Effector CD8-positive, alpha-beta T cell (primary cell): Measurements from ENCODE around the gene ARHGAP6.

Source experiments
- DNase-seq: peaks from one replicate; lab custom pipeline; 2025; lab: John Stamatoyannopoulos, UW

The ARHGAP6 gene

DNA sequence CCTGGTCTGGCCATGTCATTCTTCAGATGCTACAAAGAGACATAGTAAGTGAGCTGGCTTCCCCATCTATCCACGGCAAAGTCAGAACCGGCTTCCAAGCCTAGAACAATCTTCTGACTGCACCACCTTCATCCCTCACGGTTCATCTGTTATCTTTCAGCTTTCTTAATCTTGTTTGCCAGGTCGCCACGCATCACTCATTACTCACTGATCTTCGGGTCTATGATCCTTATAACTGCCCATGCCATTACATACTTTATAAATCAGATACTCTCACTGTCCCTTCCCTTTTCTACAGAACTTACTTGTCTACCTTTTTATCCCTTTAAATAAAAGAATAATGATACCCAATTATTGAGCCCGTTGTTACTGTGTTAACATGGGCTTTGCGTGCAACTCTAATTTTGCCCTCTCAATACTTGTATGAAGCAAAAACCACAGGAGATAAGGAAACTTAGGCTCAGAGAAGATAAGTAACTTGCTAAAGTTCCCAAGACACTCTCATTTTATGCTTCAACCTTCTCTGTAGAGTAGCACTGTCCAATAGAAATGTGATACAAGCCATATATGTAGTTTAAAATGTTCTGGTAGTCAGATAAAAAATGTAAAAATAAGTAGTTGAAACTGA is 200.8 kb downstream of the ARHGAP6 start:
- no peak for DNase-seq

- no peak for DNase-seq
Measured at GRCh38 chrX:11464380-11464779, 201.3 kb downstream of the ARHGAP6 start.

DNA sequence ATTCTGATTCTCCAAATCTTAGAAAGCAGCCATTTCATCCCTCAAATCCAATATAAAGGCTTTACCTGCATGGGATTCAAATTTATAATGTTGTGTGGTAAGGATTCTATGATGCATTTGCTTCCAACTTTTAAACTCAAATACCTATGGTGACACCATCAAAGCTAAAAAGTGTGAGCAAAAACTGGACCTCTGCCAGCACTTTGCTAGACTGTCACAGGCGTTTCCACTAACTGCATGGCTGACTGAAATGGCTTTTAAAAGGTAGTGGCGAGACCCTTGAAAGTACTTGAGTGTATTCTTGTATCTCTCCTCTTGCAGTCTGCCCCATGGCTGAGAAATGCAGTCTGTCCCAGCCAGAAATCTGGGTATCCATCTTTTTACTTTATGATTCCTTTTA is 203.1 kb downstream of the ARHGAP6 start:
- DNase-seq, result no peak

DNA sequence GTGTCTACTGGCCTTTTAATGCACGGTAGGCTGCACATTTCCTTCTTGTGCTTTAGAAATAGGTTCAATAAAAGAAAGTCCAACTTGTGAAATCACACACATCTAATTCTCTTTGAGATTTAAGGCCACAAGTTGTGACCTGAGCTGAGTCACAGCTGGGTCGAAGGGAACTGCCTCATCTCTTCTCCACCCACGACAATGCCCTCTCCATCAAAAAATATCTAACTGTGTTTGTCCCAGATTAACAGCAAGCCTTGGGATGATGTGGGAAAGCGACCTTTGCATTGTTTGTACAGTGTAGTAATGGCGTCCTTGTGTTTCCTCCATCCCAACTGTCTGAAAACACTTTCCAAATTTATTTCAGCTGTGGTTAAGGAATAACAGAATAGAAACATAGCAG is 203.6 kb downstream of the ARHGAP6 start:
- no peak for DNase-seq

DNA sequence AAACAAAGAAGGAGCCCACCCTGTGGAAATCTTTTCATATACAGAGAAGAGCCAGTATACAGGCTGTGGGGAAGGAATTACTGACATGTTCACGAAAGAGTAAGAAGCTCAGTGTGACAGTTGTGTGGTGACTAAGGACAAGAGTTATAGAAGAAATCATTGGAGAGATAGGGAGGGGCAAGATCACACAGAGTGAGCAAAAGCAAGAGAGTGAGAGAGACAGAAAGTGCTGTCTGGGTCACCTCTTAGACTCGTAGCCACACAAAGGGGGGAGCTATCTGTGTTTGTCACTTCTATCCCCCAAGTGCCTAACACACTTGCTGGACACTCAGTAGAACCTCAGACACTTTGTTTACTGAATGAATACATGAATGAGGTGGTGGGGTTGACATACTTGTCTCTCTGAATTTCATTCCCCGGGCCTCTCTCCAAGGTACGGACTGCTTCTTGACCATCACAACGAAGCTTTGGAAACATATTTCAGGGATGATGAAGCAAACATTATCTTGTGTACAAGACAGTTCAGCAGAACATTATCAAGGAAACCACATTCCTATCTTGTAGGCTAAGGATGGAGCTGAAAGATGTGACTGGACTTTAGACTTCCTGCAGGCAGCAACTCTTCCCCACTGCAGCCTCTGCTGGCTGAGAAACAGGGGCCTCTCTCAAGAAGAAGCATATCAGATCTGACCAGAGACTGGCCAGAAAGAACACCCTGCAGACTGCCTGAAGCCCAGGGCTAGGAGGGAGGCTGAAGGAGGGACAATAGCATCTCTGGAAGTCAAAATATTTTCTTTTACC is 204.3 kb downstream of the ARHGAP6 start:
- no peak for DNase-seq

GRCh38 chrX:11460347-11460746 is 205.4 kb downstream of the ARHGAP6 start:
- DNase-seq, result no peak

GRCh38 chrX:11458170-11458569 is 207.6 kb downstream of the ARHGAP6 start:
- DNase-seq, result no peak

- no peak for DNase-seq
Measured at GRCh38 chrX:11451151-11451550, 214.6 kb downstream of the ARHGAP6 start.

DNA sequence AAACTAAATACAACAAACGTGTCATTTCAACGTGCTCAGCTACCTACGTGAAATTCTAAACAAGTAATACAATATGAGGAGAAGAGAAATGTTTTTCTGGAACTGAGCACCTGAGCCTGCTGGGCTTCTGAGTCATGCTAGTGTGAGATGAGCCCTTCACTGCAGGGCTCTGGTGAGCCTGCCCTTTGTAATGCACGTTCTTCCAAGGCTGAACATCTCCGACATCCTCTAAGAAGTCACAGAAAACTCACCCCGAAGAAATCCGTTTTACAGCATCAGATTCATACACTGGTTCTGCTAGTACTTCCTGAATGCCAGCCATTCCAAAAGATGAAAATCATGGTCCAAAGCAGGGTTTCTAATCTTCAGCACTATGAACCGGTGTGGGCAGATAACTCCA is 215.4 kb downstream of the ARHGAP6 start:
- no peak for DNase-seq

- DNase-seq, result no peak
Measured at GRCh38 chrX:11449613-11450012, 216.1 kb downstream of the ARHGAP6 start.

DNA sequence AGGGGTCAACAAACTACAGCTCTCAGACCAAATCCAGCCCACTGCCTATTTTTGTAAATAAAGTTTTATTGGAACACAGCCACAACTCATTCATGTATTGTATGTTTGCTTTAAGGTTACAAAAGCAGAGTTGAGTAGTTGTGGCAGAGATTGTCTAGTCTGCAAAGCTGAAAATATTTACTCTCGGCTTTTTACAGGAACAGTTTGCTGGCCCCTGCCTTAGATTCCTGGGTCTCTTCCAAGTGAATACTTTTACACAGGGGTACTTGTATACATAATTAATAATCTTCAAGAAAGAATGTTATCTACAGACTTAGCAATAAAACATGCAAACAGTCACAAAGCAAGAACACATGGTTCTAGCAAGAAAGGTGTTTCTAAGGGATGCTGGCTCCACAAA is 218.3 kb downstream of the ARHGAP6 start:
- no peak for DNase-seq

DNA sequence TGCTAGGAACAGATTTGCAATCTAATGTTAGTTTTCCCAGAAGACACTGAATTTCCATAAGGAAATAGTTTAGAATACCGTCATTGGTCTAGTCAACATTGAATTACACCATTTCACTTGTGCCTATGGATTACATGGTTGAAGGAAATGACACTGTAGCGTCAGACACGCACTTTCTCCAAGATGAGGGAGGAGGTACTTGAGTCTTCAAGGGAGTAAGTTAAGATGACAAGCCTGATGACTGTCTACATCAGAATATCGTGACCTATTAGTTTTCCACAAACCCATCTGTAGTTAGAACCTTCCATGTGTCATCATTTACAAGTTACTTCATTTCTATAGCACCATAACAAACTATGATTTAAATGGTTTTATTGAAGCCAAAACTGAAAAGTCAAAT is 218.8 kb downstream of the ARHGAP6 start:
- no peak for DNase-seq

DNA sequence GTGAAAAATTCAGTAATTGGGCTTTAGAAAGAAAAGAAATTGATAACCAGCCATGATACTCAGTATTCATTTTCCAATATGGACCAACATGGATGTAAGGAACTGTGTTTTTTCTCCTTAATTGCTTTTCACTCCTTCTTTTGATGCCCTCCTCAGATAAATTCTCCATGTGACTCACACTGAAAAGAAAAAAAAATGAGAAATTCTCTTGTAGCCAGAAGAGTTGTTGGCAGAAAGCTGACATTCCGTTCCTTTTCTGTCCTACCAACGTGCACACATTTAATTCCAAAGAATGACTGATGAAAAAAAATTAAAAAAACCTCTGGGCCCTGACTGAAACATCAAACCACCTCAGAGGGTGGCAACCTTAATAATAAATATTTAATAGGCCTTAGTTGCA is 219.4 kb downstream of the ARHGAP6 start:
- DNase-seq, result no peak

GRCh38 chrX:11445540-11445939 is 220.2 kb downstream of the ARHGAP6 start:
- DNase-seq, result no peak

DNA sequence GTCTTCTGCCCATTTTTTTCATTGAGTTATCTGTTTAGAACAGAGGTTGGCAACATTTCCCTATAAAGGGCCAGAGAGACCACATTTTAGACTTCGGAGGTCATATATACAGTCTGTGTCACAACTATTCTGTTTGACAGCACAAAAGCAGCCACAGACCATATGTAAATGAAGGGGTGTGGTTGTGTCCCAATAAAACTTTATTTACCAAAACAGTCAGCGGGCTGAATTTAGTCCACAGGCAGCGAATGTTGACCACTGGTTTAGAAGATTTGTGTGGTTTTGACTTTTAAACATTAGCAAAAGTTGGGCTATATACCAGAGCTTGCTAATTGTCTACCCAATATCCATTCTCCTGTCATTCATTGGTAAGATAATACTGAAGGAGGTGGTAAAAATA is 221.7 kb downstream of the ARHGAP6 start:
- no peak for DNase-seq

- DNase-seq, result no peak
Measured at GRCh38 chrX:11439846-11440245, 225.9 kb downstream of the ARHGAP6 start.

- DNase-seq, result no peak
Measured at GRCh38 chrX:11438767-11439166, 227.0 kb downstream of the ARHGAP6 start.

GRCh38 chrX:11438380-11438723 is 227.4 kb downstream of the ARHGAP6 start:
- no peak for DNase-seq

DNA sequence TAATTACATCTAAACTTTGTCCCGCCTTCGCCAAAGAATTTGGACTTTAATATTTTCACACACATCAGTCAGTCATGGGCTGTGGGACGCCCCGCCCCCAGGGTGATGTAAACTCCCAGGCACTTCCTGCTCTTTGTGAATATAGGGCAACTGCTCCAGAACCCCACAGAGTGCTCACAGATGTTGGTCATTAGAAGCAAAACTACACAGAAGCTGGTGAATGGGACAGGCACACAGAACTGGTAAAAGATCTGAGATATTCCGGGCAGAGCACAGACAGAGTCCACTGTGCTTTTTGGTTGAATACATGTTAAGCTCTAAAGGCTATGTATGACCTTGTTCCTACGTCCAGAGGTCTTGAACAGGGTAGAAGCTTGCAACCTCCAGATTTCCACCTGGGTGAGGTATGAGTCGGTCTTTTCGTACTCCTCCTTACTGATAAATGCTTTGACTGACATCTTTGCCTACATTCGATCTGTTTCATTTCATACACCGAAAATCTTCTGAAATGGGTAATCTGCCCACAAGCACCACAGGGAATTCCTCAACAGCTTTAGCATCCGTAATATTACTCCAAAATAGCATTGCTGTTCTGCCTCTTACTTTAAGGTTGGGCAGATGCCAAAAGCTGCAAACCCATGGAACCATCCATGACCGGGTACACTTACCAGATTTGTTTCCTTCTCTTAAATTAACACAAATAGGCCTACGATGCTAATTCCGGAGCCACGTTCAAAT is 227.9 kb downstream of the ARHGAP6 start:
- DNase-seq, result no peak

- no peak for DNase-seq
Measured at GRCh38 chrX:11435568-11435967, 230.2 kb downstream of the ARHGAP6 start.

DNA sequence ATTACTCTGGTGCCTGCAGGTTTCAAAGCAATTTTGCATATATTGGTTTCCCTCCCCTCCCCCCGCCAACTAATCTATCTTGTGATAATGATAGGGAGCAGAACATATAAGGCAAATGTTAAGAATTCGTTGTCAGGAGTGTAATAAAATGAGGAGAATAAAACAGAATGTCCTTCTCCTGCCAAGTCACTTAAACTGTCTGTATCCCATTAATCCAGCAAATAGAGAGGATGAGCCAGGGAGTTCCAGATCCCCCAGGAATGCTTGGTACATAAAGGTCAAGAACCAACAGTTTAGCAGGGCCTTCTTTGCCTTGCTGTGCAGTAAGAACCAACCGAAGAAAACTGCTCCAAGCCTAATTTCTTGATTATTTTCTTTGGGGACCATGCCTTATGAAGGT is 231.1 kb downstream of the ARHGAP6 start:
- DNase-seq, result no peak

- DNase-seq, result no peak
Measured at GRCh38 chrX:11431786-11432185, 233.9 kb downstream of the ARHGAP6 start.

GRCh38 chrX:11430271-11430670 is 235.4 kb downstream of the ARHGAP6 start:
- DNase-seq, result no peak
